Activated T-cell treated with anti-CD3 and anti-CD28 coated beads for 24 hours (primary cell): ENCODE results near the gene RPA1.
"Not testable (repeated sequence)": the region's sequence is repeated elsewhere in the genome, so short reads cannot be mapped to it uniquely, and the experiment has no call there.

Experiments
- DNase-seq: peaks from one replicate; pipeline ENCODE4 v3.0.0-alpha.2; 2020; ENCODE audit warnings: low read depth

RPA1 gene

DNA sequence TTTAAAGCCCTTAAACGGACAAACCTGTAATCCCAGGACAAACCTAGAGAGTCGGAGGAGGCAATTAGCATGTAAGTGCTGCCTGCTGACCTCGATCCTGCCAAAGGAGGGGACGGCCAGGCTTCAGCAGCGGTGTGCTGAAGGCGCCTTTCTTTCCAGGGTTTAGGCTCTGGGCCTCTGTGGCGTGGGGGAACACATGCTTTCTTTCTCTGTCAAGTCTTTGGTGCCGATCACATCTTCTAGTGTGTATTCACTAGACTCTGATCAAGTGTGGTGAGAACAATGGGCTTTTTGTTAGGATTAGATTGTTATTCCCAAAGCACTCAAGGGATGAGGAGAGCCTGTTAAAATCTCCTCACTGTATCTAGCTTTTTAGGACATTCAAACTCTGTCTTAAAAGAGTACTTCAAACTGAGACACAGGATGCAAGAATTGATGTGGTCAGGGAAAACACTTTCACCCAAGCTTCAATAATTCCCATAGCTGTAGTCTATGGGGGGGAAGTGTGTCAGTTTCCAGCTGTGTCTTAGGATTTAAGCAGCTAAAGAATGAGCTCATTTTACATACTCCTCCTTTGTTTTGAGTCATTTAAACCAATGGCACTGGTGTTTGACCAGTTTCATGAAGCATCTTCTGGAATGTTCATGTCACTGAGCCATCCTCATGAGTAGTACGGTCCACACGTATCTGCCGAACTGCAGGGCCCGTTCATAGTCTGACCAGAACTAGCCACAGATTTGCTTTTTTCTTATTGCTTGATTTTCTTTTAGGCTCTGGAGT is 51.2 kb downstream of the RPA1 start:
- DNase-seq, result no peak

GRCh38 chr17:1882836-1883235 is 53.0 kb downstream of the RPA1 start:
- no peak for DNase-seq

DNA sequence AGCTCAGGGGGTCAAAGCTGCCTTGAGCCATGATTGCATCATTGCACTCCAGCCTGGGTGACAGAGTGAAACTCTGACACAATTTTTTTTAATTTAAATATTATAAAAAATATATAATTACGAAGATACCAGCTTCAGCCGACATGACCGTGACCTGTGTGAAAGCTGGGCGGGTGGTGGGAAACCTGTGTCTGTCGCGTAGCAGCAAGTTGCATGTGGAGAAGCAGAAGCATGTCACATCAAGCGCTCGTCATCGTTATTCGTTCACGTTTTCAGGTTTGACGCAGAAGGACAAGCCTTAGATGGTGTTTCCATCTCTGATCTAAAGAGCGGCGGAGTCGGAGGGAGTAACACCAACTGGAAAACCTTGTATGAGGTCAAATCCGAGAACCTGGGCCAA is 53.7 kb downstream of the RPA1 start:
- DNase-seq, result no peak

DNA sequence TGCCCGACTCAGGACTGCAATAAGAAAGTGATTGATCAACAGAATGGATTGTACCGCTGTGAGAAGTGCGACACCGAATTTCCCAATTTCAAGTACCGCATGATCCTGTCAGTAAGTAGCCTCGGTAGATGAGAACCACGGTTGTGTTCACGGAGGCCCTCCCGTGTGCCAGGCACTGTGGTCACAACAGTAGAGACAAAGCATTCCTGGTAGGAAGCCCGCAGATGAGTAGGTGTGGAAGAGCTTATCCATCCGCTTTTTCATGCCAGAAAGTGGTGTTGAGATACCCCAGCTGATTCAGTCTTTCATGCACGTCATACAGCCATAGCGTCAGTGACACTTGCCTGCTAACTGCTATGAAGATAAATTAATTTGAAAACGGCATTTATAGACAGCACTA is 58.9 kb downstream of the RPA1 start:
- no peak for DNase-seq

DNA sequence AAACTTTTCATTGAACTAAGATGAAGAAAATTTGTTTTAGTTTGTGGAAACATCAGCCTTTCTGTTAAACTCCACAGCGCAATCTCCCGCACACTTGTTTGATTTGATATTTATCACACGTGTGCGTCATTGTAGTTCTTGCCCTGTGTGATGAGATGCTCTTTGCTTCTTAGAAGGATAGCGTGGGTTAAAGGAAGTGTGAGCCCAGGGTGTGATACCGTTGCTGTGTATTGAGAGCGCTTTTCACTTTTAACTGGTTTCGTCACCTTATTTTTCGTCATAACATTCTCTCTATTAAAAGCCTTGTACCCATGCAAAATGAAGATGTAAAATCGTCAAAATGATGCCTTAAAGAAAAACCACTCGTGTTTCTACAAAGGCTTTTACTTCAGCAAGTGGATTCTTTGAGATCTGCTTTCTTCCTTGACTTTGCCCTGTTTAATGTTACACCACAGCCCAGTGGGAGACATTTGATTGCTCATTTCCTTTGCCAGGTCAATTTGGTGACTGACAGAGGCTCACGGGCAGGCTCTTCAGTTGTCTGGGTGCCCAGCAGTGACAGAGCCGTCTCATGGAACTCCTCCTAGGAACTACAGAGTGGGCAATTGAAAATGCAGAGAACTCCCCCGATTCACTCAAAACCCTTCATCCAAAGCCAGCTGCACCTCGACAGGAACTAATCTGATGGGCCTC is 61.1 kb downstream of the RPA1 start:
- no peak for DNase-seq

DNA sequence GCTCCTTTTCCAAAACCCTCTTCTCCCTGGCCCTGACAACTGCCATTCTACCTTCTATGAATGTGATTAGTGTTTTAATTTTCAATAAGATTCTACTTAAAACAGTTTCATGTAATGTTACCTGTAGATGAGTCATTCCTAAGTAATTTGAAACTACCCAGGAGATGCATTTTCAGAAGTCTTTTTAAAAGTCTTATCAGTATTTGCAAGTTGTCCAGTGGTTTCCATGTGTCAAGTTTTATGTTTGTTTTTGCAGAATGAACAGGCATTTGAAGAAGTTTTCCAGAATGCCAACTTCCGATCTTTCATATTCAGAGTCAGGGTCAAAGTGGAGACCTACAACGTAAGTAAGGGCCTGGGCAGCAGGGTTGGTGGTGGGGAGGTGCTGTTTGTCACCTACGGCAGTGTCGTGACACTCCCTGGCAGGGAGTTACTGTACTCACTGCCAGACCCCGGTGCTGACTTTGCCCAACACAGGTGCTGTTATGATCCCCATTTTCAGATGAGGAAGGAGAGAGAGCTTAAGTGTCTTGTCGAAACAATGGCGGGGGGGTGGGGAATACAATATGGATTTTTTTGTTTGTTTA is 65.0 kb downstream of the RPA1 start:
- no peak for DNase-seq

- not testable (repeated sequence) for DNase-seq
Measured at GRCh38 chr17:1895479-1895878, 65.7 kb downstream of the RPA1 start.

DNA sequence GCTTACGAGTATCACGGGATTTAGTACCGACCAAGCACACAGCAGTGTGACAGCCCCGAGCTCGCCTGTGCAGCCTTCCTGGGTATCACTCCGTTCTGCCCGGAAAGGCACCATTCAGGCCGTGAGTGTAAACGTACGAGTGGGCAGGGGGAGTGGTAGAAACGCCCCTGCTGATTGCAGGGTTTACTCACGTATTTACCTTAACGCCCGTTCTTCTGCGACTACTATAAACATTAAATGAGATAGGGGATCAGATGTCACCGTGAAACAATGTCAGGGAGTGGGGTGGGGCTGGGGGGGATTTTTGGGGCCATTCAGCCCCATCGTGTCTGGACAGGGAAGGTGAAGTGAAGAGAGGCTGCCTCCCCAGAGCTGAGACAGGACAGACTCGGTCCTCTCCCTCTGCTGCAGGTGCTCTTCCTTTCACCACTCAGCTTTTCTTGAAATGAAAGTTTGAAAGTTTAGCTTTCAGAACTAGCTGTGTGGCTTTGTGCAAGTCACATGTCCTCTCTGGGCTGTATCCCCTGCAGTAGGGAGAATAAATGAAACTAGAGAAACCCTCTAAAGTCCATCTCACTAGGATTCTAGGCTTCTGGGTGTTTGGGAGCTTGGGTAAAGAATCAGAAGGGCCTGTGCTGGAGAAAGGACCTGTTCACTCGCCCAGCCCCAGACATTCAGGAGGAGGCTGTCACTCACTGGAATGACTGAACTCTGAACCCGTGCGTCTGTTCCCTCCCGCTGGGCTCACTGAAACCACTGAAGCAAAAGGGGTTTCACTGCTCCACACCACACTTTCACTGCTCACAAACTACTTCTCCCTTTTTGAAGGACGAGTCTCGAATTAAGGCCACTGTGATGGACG is 66.7 kb downstream of the RPA1 start:
- no peak for DNase-seq

DNA sequence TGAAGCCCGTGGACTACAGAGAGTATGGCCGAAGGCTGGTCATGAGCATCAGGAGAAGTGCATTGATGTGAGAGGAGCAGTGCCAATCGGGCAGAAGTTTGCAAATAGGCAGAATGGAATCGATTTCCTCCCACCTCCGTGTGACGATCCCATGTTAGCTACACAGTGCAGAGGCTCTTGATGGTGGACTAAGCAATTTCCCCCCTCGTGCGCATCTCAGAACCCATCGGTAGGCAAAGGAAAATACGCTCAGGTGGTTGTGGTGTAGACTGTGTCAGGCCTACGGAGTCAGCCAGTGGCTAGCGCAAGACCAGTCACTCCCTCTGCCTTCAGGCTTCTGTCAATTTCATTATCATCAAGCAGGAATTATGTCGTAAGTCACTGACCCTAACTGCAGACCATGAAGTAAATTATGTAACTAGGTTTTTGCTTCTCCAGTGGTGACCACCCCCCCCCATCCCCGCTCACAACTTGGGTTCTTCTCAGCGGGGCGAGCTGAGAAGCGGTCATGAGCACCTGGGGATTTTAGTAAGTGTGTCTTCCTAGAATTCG is 67.4 kb downstream of the RPA1 start:
- DNase-seq, result no peak

- no peak for DNase-seq
Measured at GRCh38 chr17:1898332-1898731, 68.5 kb downstream of the RPA1 start.

GRCh38 chr17:1898872-1899271 is 69.1 kb downstream of the RPA1 start:
- DNase-seq, result no peak

- no peak for DNase-seq
Measured at GRCh38 chr17:1899403-1900000, 69.7 kb downstream of the RPA1 start.

GRCh38 chr17:1904273-1905182 is 74.7 kb downstream of the RPA1 start:
- no peak for DNase-seq

- no peak for DNase-seq
Measured at GRCh38 chr17:1905190-1905913, 75.5 kb downstream of the RPA1 start.

GRCh38 chr17:1906662-1907101 is 76.9 kb downstream of the RPA1 start:
- DNase-seq, result no peak

DNA sequence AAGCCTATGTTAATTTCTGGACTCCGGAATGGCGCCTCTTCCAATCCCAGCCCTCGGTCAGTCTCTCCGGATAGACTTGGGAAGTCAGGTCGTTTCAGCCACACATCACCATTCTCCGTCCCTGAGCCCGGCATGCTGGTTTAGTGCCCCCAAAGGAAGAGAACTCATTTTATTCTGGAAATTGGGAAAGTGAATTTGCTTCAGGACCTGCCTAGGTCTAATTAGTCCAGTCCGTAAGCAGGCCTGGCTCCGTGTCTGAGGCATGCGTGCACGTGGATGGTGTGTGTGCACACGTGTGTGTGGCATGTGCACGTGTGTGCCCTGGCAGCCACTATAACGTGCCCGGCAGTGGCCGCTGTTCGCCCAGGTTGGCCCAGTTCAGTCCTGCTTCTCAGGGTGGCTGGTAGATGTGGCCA is 77.4 kb downstream of the RPA1 start:
- no peak for DNase-seq

GRCh38 chr17:1907909-1908698 is 78.3 kb downstream of the RPA1 start:
- DNase-seq, result no peak

GRCh38 chr17:1908699-1909309 is 79.0 kb downstream of the RPA1 start:
- peak; percentile 5 for DNase-seq
